ENCODE measurements around the gene SCNN1G.

- TF ChIP-seq, protein P1, sequence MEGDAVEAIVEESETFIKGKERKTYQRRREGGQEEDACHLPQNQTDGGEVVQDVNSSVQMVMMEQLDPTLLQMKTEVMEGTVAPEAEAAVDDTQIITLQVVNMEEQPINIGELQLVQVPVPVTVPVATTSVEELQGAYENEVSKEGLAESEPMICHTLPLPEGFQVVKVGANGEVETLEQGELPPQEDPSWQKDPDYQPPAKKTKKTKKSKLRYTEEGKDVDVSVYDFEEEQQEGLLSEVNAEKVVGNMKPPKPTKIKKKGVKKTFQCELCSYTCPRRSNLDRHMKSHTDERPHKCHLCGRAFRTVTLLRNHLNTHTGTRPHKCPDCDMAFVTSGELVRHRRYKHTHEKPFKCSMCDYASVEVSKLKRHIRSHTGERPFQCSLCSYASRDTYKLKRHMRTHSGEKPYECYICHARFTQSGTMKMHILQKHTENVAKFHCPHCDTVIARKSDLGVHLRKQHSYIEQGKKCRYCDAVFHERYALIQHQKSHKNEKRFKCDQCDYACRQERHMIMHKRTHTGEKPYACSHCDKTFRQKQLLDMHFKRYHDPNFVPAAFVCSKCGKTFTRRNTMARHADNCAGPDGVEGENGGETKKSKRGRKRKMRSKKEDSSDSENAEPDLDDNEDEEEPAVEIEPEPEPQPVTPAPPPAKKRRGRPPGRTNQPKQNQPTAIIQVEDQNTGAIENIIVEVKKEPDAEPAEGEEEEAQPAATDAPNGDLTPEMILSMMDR (IDR thresholded peaks at IDR 0.05; ENCODE audit: borderline replicate concordance, extremely low read depth, low read length, poor library complexity, severe bottlenecking) = no peak
- no peak for TF ChIP-seq EZH2 (IDR thresholded peaks at IDR 0.05; ENCODE audit: borderline replicate concordance, low read depth, low read length, severe bottlenecking)
Measured at GRCh38 chr16:23223368-23223767, 40.8 kb downstream of the SCNN1G start.
